OCI-LY7 (cell line): ENCODE data around the gene BRIP1. TPM values are rescaled to one million over a fixed set of nuclear protein-coding genes. Genes with fewer than 3 reads are reported as not detected.

Source experiments
- BruUV-seq: library from RNA; stranded (reverse); fragments of 400-500 nt; replicated peaks from 2 replicates; lab custom pipeline; 2021; lab: Mats Ljungman, UMichigan
- CTCF ChIA-PET: fragments of 300-600 bp; sonication (Branson Sonifier 250); formaldehyde crosslinking; loops from one replicate; lab custom pipeline; 2022; ENCODE audit warnings: antibody characterized with exemption; ENCODE audit not compliant: unreplicated experiment; lab: Charles Lee
- POLR2A ChIA-PET: fragments of 300-600 bp; sonication (Branson Sonifier 250); formaldehyde crosslinking; loops from one replicate; lab custom pipeline; 2022; ENCODE audit warnings: antibody characterized with exemption; lab: Charles Lee
- DNase-seq: peaks from one replicate; pipeline ENCODE4 v3.0.0-alpha.2; 2015; ENCODE audit warnings: low spot score
- H2AFZ ChIP-seq: fragments of 200-600 bp; sonication (generic), shearing (Covaris generic); 2 replicates; pipeline ENCODE4 v1.6.1; 2014; ENCODE audit warnings: mild to moderate bottlenecking, antibody characterized with exemption, low read length, moderate library complexity
- H3K27ac ChIP-seq: fragments of 200-600 bp; sonication (generic); 2 replicates; pipeline ENCODE4 v1.5.1; 2014; ENCODE audit warnings: mixed run types, low read depth, mild to moderate bottlenecking, moderate library complexity, low read length, inconsistent platforms; ENCODE audit not compliant: poor library complexity, severe bottlenecking
- H3K36me3 ChIP-seq: fragments of 200-600 bp; sonication (generic); 2 replicates; pipeline ENCODE4 v1.6.1; 2014; ENCODE audit warnings: mild to moderate bottlenecking, antibody characterized with exemption, low read length, moderate library complexity, mixed read lengths; ENCODE audit not compliant: insufficient read depth
- H3K4me1 ChIP-seq: fragments of 200-600 bp; sonication (generic); 2 replicates; pipeline ENCODE4 v1.5.1; 2014; ENCODE audit warnings: mild to moderate bottlenecking, low read length; ENCODE audit not compliant: insufficient read depth, poor library complexity, severe bottlenecking
- H3K4me2 ChIP-seq: fragments of 200-600 bp; sonication (generic); 2 replicates; pipeline ENCODE4 v1.6.1; 2014; ENCODE audit warnings: mild to moderate bottlenecking, low read length
- H3K4me3 ChIP-seq: fragments of 200-600 bp; sonication (generic); 2 replicates; pipeline ENCODE4 v1.5.1; 2014; ENCODE audit warnings: mild to moderate bottlenecking, low read depth, low read length; ENCODE audit not compliant: poor library complexity, severe bottlenecking
- H3K79me2 ChIP-seq: fragments of 200-600 bp; sonication (generic); 2 replicates; pipeline ENCODE4 v1.6.1; 2016; ENCODE audit warnings: low read depth, mild to moderate bottlenecking, low read length, moderate library complexity, mixed read lengths; ENCODE audit not compliant: insufficient read depth
- H3K9me2 ChIP-seq: fragments of 200-600 bp; sonication (generic); 2 replicates; pipeline ENCODE4 v1.6.1; 2016; ENCODE audit warnings: mild to moderate bottlenecking, low read length, mixed read lengths; ENCODE audit not compliant: insufficient read depth
- H3K9me3 ChIP-seq: fragments of 200-600 bp; sonication (generic); 2 replicates; pipeline ENCODE4 v1.6.1; 2014; ENCODE audit warnings: mild to moderate bottlenecking, mixed run types, low read length, mixed read lengths
- H4K20me1 ChIP-seq: fragments of 200-600 bp; sonication (generic); 2 replicates; pipeline ENCODE4 v1.6.1; 2014; ENCODE audit warnings: mild to moderate bottlenecking, antibody characterized with exemption, low read length, moderate library complexity, mixed read lengths; ENCODE audit not compliant: insufficient read depth
- CTCF ChIP-seq: fragments of 200-600 bp; sonication (generic); conservative IDR thresholded peaks from 2 replicates; pipeline ENCODE4 v1.5.1; 2014; ENCODE audit warnings: mild to moderate bottlenecking, antibody characterized with exemption, low read length, moderate library complexity, mixed read lengths
- EZH2phosphoT487 ChIP-seq: fragments of 200-600 bp; sonication (generic); IDR thresholded peaks from 2 replicates; pipeline ENCODE4 v1.6.1; 2018; ENCODE audit warnings: low read depth, borderline replicate concordance, mild to moderate bottlenecking, mixed run types, antibody characterized with exemption, low read length, moderate library complexity, mixed read lengths
- intact Hi-C: fragments of 100-400 bp; cut with micrococcal nuclease; formaldehyde crosslinking; loops from one replicate; pipeline ENCODE4 v1.10.0; 2022; ENCODE audit not compliant: unreplicated experiment
- total RNA-seq, 2 experiments: library from RNA; depleted of rRNA in 1 of 2; stranded (reverse); fragments of >200 nt in 1 of 2; shearing (Covaris generic) in 1 of 2; gene quantifications; 2 replicates each; pipeline ENCODE4 v1.2.3, GENCODE V29; 2014 to 2022

BRIP1 gene
- total RNA-seq, 2 experiments from 2014 or later = 32.5 to 33.8 TPM

GRCh38 chr17:61806081-61806828 is 57.1 kb downstream of the BRIP1 start:
- ChIA-PET CTCF (no interaction called here), POLR2A (no interaction called here)

GRCh38 chr17:61805399-61805798 is 57.9 kb downstream of the BRIP1 start:
- ChIA-PET CTCF (no interaction called here), POLR2A (interaction anchor here (0.7 to 0.8 kb wide), 2 partner anchors 18 to 29 kb away, joined by 3 read pairs; no protein-coding TSS in a partner anchor)
- Histone ChIP-seq H3K4me1 (no peaks in the 10 kb centered on the region), H2AFZ (no peak overlapping the region), H3K27ac (no peak overlapping the region), H3K4me3 (no peak overlapping the region), H3K9me3 (no peaks in the 10 kb centered on the region), H3K4me2 (no peak overlapping the region), H3K79me2 (no peaks in the 10 kb centered on the region), H4K20me1 (no peaks in the 10 kb centered on the region), H3K36me3 (peaks cover 68% of the 10 kb centered on the region), H3K9me2 (no peaks in the 10 kb centered on the region; the same call in 1 of the 2 replicates)
- TF ChIP-seq CTCF (no peak), EZH2phosphoT487 (no peak)
- no peak for DNase-seq
- intact Hi-C loops = no loop called here
- BruUV-seq = no TSS peak

More at GRCh38 chr17:61806081-61806828, 57.1 kb downstream of the BRIP1 start:
- DNase-seq = no peak
- Histone ChIP-seq H3K9me3 (no peaks in the 10 kb centered on the region), H4K20me1 (no peaks in the 10 kb centered on the region), H3K27ac (no peak overlapping the region), H3K4me1 (no peaks in the 10 kb centered on the region), H3K4me2 (no peak overlapping the region), H3K4me3 (no peak overlapping the region), H3K79me2 (no peaks in the 10 kb centered on the region), H3K9me2 (no peaks in the 10 kb centered on the region; the same call in 1 of the 2 replicates), H2AFZ (no peak overlapping the region), H3K36me3 (peaks cover 68% of the 10 kb centered on the region)
- BruUV-seq = no TSS peak
- no peak for TF ChIP-seq CTCF
- no peak for TF ChIP-seq EZH2phosphoT487
- intact Hi-C loops = no loop called here

DNA sequence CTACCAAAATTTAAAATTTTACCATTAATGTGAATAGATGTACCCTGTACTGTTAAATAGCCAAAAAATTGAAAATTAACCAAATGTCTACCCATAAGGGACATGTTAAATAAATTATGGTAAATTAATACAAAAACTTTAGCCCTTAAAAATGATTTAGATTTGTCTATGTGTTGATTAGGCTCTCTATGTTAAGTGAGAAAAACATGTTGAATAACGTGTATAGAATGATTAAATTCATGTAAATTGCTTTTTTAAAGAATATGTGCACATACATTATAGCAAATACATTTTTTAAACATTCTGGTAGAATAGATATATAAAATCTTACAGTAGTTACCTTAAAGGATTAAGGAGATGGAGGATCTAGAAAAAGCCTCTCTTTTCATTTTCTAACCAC is 59.5 kb downstream of the BRIP1 start:
- Histone ChIP-seq H3K9me2 (no peaks in the 10 kb centered on the region), H3K4me1 (no peaks in the 10 kb centered on the region), H3K4me3 (no peak overlapping the region), H3K27ac (no peak overlapping the region), H3K4me2 (no peak overlapping the region), H2AFZ (no peak overlapping the region), H4K20me1 (no peaks in the 10 kb centered on the region), H3K36me3 (peaks cover 72% of the 10 kb centered on the region), H3K79me2 (no peaks in the 10 kb centered on the region), H3K9me3 (no peaks in the 10 kb centered on the region)
- TF ChIP-seq EZH2phosphoT487 (no peak), CTCF (no peak)
- intact Hi-C loops = no loop called here
- no peak for DNase-seq
- POLR2A ChIA-PET = no interaction called here
- CTCF ChIA-PET = no interaction called here
- BruUV-seq = no TSS peak
